GM18511 (cell line): ENCODE data around the gene FAM200A.
A peak's percentile ranks its signal among the peaks of the same experiment; 100 is the strongest.
"Not testable (repeated sequence)": the region's sequence is repeated elsewhere in the genome, so short reads cannot be mapped to it uniquely, and the experiment has no call there.

Experiments used
- ATAC-seq: cut with Tn5 transposase; IDR thresholded peaks from one replicate; pipeline ENCODE4 v1.9.1; 2021; ENCODE audit warnings: mild to moderate bottlenecking, moderate library complexity; ENCODE audit not compliant: unreplicated experiment

The FAM200A gene

DNA sequence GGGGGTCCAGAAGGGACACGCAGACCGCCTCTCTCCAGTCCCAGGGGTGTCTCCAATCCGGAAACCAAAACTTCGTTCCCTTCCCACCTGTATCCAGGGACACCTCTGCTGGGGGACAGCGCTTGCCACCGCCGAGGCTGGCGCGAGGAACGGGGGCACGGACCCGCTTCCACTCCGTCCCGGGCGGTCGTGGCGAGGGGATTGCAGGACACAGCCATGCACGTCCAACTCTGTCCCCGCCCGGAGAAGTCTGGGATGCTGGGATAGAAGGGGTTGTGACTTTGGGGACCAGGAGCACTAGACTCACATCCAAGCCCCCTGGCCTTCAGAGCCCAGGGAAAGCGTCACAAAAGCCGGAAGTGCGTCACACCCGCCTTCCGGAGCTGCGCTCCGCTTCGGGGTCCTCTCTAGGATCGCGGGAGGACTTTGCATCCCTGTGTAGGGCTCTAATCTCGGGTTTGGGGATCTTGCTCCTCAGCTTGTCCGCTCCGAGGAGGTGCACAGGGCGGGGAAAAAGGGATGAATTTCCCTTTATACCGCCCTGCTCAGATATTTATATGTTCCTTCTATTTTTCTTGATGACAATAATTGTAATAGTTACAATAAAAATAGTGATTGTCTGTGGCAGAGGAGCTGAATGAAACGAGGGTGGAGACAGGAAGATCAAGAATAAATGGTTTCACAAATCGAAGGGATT is at the start of gene FAM200A:
TSS of gene FAM200A (minus strand) at position 348 of the 697 bp plus-strand sequence. CDS start 3,707 bp downstream, outside the sequence.
- peak; percentile 97 for ATAC-seq

DNA sequence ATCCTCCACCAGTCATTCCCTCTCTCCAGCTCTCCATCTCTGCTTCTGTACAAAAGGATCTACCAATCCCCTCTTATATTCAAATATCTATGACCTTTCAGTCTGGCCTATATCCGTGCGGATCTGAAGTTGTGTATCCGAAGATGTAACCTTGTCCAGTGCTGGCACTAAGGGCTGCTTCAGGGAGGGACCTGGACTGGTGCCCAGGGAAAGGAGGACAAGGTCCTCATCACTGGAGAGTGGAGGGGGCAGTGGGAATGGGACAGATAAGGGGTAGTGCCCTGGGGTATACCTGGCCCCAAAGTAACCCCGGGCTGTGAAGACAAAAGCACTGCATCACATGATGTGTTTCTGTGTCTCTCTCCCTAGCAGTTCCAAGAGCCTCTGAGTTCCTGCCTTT is 47.9 kb upstream of the FAM200A start:
- no peak for ATAC-seq

DNA sequence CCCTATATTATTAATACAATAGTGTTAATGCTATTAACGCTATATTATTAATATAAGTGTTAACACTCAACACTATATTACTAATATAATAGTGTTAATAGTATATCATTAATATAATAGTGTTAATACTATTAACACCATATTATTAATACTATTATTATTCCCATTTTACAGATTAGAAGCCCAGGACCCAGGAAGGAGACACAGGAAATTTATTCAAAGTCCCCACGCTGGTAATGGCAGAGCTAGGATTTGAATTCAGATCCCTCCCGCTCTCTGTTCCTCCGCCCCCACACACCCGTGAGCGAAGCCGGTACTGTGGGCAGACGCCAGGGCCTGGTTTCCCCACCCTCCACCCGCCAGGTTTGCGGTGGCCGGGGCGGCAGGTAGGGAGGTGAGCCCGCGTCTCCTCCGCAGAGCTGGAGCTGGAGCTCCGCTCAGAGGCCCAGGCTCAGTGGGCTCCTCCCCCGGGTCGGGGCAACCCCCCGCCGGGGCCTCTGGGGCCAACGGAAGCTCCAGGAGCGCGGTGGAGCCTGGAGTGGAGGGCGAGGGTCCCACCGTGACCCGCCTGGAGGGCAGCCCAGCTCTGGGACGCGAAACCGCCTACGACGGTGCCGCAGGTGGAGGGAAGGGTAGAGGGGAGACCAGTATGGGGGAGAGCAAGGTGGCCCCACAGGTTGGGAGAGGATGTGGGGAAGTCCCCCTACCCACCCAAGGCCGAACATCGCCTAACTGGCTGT is 46.0 kb upstream of the FAM200A start, which contains the start of gene TMEM225B:
TSS of gene TMEM225B (plus strand) at position 506 of the 740 bp plus-strand sequence. CDS start 6,122 bp downstream, outside the sequence.
- no peak for ATAC-seq

DNA sequence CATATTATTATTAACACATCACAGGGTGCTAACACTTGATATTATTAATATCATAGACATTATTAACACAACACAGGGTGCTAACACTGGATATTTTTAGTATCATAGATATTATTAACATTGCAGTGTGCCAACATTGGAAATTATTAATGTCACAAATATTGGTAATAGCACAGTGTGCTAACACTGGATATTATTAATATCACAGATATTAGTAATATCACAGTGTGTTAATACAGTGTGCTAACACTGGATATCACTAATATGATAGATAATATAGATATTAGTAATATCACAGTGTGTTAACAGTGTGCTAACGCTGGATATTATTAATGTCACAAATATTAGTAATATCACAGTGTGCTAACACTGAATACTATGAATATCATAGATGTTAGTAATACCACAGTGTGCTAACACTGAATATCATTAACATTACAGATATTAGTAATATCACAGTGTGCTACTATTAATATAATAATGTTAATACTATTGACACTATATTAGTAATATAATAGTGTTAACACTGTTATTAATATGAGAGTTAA is 44.6 kb upstream of the FAM200A start:
- ATAC-seq = no peak

DNA sequence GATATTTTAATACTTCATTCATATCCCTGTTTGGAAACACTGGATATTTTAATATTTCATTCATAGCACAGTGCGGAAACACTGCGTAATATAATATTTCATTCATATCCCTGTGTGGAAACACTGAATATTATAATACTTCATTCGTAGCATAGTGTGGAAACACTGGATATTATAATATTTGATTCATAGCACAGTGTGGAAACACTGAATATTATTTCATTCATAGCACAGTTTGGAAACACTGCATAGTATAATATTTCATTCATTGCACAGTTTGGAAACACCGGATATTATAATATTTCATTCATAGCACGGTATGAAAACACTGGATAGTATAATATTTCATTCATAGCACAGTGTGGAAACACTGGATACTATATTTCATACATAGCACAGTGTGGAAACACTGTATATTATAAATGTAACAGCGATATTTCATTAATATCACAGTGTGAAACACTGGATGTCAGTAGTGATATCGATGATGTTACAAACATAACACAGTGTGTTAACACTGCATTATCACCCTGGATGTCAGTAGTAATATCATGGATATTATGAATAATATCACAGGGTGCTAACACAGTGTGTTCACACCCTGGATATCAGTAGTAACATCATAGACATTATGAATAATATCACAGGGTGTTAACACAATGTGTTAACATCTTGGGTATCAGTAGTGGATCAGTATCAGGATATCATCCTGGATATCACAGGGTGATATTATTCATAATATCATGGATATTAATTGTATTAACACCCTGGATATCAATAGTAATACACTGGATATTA is 43.2 kb upstream of the FAM200A start:
- ATAC-seq = no peak

DNA sequence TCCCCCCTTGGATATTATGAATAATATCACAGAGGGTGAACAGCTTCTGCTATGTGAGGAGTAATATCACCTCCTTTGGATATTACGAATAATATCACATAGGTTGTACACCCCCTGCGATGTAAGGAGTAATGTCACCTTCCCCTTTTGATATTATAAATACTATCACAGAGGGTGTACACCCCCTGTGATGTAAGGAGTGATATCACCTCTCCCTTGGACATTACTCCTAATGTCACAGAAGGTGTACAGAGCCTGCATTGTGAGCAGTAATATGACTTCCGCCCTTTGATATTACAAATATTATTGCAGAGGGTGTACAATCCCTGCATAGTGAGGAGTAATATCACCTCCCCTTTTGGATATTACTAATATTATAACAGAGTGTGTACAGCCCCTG is 37.0 kb upstream of the FAM200A start:
- no peak for ATAC-seq

- ATAC-seq = not testable (repeated sequence)
These were observed 28.9 kb upstream of the FAM200A start for GRCh38 chr7:99580778-99581332.

- no peak for ATAC-seq
These were observed 28.3 kb upstream of the FAM200A start for GRCh38 chr7:99579956-99580777.

- no peak for ATAC-seq
These were observed 27.5 kb upstream of the FAM200A start for GRCh38 chr7:99579281-99579955.

DNA sequence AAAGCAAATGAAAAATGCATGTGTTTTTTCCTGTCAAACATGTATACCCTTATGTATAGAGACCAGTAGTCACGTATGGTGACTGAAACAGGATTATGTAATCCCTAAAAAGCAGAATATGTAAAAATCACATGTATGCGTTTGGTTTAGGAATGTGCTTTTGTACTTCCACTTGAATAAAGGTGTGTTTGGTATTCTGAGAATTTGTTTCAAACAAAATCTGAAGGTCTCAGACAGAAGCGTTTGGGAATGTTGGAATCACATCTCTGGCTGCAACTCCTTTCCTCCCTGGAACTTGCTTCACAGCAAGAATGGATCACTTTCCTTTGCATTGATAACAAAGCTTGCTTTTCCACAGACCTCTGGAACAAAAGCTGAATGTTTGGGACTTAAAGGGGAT is 24.3 kb upstream of the FAM200A start:
- ATAC-seq = no peak

- ATAC-seq = no peak
These were observed 21.3 kb upstream of the FAM200A start for GRCh38 chr7:99573257-99573656.

GRCh38 chr7:99571768-99572167 is 19.9 kb upstream of the FAM200A start:
- no peak for ATAC-seq

DNA sequence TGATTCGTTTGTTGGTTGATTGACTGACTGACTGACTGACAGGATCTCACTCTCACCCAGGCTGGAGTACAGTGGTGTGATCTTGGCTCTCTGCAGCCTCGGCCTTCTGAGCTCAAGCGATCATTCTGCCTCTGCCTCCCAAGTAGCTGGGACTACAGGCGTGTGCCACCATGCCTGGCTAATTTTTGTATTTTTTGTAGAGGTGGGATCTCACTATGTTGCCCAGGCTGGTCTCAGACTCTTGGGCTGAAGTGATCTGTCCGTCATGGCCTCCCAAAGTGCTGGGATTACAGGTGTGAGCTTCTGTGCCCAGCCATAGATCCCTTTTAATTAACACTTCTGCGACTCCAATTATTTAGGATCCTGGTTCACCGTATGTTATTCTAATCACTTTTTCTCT is 16.9 kb upstream of the FAM200A start:
- ATAC-seq = not testable (repeated sequence)

DNA sequence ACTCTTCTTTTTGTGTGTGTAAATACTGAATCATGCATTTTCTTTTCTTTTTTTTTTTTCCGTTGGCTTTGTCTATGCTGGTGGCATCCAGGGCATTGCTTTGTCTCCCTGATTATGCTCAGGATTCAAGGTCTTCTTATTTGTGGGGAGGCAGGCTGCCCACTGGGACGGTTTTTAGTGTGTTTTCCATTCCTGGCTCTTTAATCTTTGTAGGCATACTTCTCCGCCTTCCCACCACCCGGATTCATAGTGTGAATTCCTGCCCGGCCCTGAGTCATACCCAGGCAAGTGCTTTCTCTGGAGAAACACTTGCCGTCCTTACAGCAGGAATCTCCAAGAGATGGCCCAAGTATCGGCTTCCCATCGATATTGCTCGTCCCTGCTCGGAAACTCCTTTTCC is 11.7 kb upstream of the FAM200A start:
- no peak for ATAC-seq

DNA sequence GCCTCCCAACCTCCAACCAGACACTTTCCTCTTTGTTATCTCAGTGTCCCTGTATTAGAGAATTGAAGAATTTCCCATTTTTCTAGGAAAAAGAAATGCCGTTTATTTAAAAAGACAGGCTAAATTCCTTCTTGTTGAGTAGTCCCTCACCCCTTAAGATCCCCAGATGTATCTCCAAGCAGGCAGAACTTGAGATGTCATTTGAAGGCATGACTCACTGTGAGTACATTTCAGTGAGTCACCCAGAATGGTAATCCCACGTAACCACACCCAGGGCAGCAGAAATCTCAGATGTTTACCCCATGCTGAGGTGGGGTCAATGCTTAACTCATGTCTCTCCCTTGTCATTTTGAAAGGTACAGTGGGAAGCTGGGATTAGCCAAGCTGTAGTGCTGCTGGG is 10.9 kb upstream of the FAM200A start:
- no peak for ATAC-seq

- no peak for ATAC-seq
These were observed 10.3 kb upstream of the FAM200A start for GRCh38 chr7:99562114-99562784.

GRCh38 chr7:99561737-99562051 is 9.8 kb upstream of the FAM200A start:
- no peak for ATAC-seq

GRCh38 chr7:99560834-99561736 is 9.2 kb upstream of the FAM200A start:
- no peak for ATAC-seq
